Epithelial cell of proximal tubule (primary cell): Measurements from ENCODE around the gene PRR23E. TPM values are rescaled to one million over a fixed set of nuclear protein-coding genes. Genes with fewer than 3 reads are reported as not detected.

ENCODE experiments used
- DNase-seq: peaks from one replicate; pipeline ENCODE4 v3.0.0-alpha.2; 2011; ENCODE audit warnings: low read depth
- H3K4me3 ChIP-seq: 2 replicates; pipeline ENCODE4 v1.5.1; 2011; ENCODE audit warnings: low read depth, mild to moderate bottlenecking, low read length
- total RNA-seq: library from RNA; depleted of rRNA; stranded (reverse); fragments of >200 nt; gene quantifications from 2 replicates; pipeline ENCODE4 v1.2.3, GENCODE V29; 2015
- TF ChIP-seq, protein P1 (sequence below): conservative IDR thresholded peaks from 2 replicates; pipeline ENCODE4 v1.5.1; 2012; ENCODE audit warnings: low read depth, mild to moderate bottlenecking, low read length

PRR23E gene
- total RNA-seq, 1 donor from 2014 or later: not detected

DNA sequence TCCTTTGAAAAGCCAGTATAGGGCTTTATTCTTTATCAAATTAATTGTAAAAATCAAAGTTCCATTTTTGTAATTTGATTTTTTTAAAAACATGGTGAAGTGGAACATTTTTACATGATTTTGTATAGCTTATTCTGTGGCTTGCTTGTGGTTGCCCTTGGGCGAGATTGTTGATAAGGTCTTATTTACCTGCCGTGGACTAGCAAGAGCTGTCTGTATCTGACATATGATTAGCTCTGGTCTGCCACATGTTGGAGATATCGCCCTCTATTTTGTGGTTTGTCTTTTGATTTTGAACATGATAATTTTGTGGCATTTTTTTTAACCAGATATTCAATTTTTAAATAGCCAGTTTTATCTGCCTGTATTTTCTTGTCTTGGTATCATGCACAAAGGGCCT lies 844 bp downstream of the PRR23E start:
- no peak for DNase-seq
- no peak overlapping the region for H3K4me3 ChIP-seq
- TF ChIP-seq, protein P1, sequence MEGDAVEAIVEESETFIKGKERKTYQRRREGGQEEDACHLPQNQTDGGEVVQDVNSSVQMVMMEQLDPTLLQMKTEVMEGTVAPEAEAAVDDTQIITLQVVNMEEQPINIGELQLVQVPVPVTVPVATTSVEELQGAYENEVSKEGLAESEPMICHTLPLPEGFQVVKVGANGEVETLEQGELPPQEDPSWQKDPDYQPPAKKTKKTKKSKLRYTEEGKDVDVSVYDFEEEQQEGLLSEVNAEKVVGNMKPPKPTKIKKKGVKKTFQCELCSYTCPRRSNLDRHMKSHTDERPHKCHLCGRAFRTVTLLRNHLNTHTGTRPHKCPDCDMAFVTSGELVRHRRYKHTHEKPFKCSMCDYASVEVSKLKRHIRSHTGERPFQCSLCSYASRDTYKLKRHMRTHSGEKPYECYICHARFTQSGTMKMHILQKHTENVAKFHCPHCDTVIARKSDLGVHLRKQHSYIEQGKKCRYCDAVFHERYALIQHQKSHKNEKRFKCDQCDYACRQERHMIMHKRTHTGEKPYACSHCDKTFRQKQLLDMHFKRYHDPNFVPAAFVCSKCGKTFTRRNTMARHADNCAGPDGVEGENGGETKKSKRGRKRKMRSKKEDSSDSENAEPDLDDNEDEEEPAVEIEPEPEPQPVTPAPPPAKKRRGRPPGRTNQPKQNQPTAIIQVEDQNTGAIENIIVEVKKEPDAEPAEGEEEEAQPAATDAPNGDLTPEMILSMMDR: no peak

DNA sequence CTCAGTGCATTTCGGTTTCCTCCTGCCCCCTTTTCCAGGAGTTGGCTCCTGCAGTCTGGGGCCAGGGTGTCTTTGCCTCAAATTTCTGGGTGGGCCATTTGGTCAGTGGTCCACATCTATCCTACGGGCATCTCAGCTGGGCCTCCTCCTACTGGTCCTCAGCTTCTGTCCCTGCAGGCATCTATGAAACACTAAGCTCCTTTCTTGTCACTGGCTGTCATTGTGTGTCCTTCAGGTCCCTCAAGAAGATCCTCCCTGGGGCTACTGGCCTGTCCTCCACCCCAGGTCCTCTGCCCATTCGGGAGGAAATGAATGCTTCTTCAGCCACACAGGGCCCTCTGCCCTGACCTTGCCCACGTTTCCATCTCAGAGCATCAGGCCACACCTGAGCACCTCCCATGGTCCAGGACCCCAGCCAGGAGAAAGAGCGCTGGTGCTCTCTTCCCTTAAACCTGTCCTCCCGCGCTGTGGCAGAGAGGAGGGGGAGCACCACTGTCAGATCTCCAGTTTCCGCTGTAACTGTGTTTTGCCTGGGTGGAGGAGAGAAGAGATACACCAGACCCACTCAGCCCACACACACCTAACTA lies 1.8 kb downstream of the PRR23E start:
- no peak overlapping the region for H3K4me3 ChIP-seq
- TF ChIP-seq, protein P1: no peak
- DNase-seq: no peak

- no peak for DNase-seq
- H3K4me3 ChIP-seq: no peak overlapping the region
- TF ChIP-seq, protein P1: no peak
Measured at GRCh38 chr3:127195417-127195816, 2.5 kb downstream of the PRR23E start.

DNA sequence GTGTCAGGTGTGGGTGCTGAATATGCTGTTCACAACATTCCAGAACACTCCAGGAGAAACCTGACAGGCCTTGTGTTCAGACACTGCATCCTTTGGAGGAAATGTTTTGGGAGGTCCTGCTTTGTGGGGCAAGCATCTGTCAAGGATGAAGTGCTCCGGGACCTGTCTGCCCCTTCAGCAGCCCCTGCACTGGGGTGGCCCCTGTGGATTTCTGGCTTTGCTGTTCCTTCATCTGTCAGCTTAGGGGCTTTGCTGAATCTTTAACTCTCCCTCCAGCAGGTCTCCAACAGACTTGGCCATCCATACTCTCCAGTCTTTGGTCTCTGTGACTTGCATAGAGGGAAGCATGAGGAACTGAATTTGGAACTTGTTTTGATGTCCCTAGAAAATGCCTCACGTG lies 3.1 kb downstream of the PRR23E start:
- H3K4me3 ChIP-seq: no peak overlapping the region
- TF ChIP-seq, protein P1: no peak
- no peak for DNase-seq

- H3K4me3 ChIP-seq: no peak overlapping the region
- TF ChIP-seq, protein P1: no peak
- DNase-seq: no peak
Measured at GRCh38 chr3:127196466-127197299, 3.8 kb downstream of the PRR23E start.

- no peak overlapping the region for H3K4me3 ChIP-seq
- TF ChIP-seq, protein P1: no peak
- no peak for DNase-seq
Measured at GRCh38 chr3:127197300-127198189, 4.6 kb downstream of the PRR23E start.
